HG02943 (cell line): ENCODE results near the gene PIR.

ENCODE experiments used
- ATAC-seq: cut with Tn5 transposase; IDR thresholded peaks from one replicate; pipeline ENCODE4 v1.9.1; 2021; ENCODE audit warnings: mild to moderate bottlenecking, low read depth, moderate library complexity; ENCODE audit not compliant: unreplicated experiment

Gene PIR

GRCh38 chrX:15425024-15425423, 68.1 kb downstream of the PIR start:
- ATAC-seq, result no peak

- no peak for ATAC-seq
Measured at GRCh38 chrX:15418707-15419181, 74.4 kb downstream of the PIR start.

GRCh38 chrX:15418041-15418706, 75.0 kb downstream of the PIR start:
- ATAC-seq, result no peak

DNA sequence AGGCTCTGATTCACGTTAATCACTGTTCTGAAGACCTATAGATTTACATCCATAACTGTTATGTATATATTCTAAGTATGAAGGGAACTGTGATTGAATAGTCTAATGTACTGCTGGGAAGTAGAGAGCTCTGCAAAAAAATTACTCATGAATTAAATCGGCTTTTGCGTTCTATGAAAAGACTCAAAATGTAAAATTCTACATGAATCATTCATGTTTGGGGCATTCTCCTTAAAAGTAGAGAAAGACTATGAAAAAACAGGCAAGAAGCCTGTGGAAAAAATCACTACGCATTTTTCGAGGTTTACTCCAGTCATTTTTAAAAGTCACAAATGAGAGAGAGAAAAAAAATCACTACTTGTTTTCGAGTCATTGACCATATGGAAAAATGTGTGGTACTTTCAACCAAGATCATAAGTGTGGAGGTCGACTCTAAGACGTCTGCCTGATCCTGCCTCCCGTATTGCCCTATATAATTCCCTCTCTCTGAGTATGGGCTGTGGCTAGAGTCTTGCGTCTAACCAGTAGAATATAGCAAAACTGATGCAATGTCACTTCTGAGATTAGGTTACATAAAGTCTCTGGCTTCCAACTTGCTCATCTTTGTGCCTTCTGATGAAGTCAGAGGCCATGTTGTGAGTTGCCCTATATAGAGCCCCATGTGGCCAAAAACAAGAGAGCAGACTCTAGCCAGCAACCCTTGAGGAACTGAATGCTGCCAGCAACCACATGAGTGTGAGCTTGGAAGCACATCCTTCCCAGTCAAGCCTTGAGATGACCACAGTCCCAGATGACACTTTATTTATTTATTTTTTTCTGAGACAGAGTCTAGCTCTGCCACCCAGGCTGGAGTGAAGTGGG, 76.8 kb downstream of the PIR start:
- ATAC-seq, result no peak

DNA sequence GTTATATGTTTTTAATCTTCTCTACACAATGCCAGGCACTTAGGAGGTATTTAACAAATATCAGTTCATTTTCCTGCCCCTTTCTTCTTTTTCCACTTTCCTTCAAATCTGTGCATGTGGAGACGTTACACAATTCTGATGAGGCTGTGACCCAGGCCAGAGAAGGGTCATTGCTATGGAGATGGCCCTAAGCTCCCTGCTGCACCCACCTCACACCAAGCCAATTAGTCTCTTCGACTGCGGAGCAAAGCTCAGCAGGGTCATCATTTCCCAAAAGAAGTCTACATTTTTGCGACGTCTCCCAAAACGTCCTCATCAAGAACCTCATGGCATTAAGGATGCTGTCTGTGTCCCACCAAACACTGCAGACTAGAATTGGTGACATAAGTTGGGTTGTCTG, 80.0 kb downstream of the PIR start:
- ATAC-seq, result no peak

DNA sequence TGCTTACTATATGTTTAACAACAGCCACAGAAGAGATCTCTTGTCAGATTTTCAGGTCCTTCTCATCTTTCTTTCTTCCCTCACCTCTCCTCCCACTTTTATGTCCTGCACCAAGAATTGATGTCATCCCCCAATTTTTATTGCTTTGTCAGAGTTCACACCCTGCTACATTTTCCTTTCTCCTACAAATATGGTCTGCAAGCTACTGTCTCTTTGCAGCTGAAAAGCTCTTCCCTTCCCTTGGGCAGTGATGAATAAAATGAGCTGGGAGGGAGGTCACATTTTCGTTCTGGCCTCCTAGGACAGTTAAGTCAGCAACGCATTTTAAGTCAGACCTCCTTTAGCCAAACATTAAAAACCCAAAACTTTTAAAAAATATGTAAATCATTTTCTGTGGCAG, 82.2 kb downstream of the PIR start:
- no peak for ATAC-seq

DNA sequence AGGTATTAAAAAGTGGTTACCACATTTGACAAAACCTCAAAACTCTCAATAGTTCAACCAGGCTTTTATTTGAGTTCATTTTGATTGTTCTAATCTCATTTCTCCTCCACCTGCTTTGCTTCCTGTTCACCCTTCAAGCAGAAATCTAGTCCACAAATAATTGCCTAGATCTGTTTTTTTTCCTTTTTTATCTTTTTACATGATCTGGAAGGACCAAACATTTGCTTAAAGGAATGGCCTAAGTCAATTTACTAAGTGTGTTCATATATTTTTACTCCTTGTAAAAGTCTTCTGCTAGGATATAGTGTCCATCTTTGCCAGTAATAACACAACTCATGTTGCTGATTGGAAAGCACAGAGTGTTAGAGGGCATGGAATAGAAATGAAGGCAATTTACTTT, 82.7 kb downstream of the PIR start:
- ATAC-seq, result no peak

DNA sequence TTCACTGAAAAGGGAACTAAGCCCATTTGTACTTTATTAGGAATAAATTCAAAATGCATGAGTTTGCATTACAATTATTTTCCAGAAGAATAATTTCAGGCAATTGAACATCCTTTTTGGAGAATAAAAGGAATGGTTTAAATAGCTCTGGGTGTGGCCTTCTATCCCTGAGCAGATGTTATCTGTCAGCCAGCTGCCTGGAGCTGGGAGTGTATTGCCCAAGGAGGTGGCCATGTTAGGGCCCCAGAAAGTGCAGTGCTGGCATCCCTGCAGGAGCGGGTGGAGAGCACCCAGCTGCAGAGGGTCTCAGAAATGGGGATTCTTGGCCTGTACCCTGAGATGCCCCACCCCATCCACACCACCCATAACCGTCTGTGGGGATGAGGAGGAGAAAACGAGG, 87.3 kb downstream of the PIR start:
- ATAC-seq, result no peak

DNA sequence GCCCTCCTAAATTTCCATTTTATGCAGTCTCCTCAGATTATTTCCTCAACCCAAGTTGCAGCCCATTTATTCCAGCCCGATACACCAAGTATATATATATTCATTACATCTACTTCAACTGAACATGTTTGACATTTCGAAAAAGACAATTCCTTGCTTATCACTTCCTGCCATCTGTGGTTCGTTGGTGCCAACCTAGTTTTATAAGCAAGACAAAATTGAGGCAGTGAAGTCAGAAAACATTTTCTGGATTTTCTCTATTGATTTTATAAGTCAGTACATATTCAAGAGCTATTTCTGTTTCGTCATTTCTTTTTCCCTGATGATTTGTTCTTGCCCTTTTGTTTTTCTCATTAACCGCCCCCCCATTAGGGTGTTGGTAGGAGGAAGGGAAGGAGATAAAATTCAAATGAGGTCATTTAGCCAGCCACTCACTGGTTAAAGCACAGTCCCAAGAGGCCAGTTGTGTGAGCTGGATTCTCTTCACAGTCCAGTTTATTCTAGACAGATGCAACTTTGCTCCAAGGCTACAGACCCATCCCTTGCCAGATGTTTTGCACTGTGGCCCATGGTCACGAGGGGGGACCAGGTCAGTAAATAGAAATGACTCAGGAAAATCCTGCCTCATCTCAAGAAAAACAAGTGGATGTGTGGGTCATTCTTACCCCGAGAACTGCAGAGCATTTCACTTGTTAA, 88.6 kb downstream of the PIR start:
- ATAC-seq, result no peak

DNA sequence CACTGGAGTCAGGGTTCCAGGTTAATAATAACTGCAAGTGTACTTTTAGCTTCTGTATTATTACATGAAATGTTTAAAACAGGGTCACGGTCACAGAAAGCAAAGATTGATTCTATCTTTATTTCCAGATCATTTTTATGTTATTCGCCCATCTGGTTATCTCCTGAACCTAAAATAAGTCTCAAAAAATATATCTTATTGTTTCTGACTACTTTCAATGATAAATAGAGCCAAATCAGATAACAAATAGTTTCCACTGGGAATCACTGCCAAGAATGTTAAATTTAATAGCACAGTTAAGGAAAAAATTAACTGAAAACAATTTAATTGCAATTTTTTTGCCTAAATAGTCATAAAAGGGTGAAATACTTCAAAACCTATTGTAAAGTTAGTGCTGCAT, 91.8 kb downstream of the PIR start:
- no peak for ATAC-seq

DNA sequence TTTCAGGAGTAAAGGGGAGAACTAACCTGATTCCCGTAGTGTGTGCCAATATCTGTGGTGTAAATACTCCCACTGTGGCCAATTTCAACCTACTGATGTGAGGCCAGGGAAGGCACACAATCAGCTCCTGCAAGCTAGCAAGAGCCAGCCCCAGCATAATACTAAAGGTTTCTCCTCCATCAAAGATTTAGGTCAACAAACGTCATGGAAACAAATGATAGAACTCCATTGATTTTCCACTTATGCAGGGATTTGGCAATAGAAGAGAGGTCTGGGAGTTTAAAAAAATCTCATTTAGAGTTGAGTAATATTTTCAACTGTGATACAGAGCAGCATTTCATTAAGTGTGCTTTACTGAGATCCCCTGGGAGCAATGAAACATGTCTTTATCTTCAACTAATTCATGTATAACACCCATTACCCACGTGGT, 93.2 kb downstream of the PIR start:
- ATAC-seq, result no peak

DNA sequence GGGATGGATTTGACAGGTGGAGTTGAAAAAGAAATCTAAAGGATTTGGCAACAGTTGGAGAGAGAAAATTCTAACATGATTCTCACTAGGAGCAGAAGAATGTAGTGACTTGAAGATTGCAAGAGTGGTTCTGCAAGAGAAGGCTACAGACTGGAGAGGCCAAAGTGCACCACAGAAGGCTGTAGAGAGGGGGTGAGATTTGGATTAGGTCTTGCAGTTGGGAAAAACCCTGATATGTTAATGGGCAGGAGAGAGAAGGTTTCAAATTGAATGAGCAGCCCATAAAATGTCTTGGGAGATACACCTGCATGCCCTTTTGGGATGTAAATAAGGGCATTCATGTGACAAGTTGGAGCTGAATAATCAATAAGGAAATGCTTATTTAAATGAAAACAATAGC, 94.3 kb downstream of the PIR start:
- no peak for ATAC-seq

DNA sequence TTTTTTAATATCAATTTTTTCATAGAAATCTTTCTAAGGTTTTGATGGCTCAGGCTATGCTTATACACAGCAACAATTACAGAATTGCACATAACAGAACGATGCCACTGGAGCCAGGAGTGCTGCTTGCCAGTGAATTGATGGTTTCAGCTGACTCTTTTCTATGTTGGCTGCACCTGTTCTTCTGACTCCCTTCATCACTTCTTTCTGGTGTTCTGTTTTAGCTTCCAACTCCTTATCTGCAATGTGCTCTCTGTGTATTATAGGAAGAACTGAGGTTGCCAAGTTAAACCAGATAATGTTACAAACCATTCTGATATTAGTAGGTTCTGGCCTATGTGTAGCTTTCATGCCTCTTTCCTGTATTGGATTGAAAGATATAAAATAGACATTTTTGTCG, 97.3 kb downstream of the PIR start:
- no peak for ATAC-seq

DNA sequence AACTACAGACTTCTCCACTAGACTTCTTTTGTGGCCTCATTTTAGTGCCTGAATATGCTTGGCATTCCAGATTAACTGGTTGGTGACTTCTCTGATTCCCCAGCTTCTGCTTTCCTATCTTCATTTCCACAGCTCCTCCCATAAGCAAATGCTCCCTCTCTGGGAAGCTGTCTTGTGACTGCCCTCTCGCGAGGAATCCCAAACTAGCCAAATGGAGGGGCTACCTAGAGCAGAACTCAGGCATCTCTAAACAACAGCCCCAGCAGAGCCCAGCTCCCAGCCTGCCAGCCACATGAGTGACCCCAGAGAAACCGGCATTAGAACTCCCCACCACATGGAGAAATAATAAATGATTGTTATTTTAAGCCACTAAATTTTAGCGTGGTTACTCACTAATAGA, 101.3 kb downstream of the PIR start:
- ATAC-seq, result no peak

DNA sequence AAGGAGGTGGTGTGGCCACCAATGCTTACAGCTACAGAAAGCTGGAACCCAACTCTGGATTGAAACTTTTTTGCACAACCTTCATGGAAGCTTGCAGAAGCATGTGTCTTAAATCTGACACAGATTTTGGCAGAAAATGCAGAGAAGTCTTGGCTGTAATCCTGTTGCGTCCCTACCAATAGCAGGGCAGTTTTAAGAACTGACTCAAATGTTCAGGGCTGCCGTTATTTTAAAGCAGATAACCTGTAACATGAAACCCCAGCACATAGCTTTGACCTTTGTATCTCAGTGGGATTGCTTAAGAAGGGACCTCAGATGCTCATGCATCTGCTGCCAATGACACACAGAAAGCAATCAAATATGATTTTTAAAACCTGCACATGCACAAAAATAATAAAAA, 108.8 kb downstream of the PIR start, which contains the start of gene VEGFD:
Gene VEGFD (minus strand): TSS at position 110 of the 400 bp plus-strand sequence. CDS start 467 bp downstream, outside the sequence.
- no peak for ATAC-seq

GRCh38 chrX:15382813-15383212, 110.3 kb downstream of the PIR start:
- ATAC-seq, result no peak

GRCh38 chrX:15376956-15377355, 116.2 kb downstream of the PIR start:
- ATAC-seq, result no peak

DNA sequence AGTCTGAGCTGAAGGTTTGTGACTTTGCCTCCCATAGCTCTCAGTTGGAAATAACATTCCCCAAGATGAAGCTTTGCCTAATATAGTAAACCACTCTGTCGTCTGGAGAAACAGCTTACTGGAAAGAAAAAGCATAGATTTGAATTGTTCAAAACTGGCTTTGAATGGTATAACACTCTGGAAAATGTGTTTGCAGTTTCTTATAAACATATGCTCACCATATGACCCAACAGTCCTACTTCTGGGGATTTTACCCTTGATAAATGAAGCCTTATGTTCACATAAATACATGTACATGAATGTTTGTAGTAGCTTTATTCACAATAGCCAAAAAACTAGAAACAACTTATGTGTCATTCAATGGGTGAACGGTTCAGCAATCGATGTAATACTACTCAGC, 119.2 kb downstream of the PIR start:
- no peak for ATAC-seq

GRCh38 chrX:15366506-15367352, 126.4 kb downstream of the PIR start:
- no peak for ATAC-seq

DNA sequence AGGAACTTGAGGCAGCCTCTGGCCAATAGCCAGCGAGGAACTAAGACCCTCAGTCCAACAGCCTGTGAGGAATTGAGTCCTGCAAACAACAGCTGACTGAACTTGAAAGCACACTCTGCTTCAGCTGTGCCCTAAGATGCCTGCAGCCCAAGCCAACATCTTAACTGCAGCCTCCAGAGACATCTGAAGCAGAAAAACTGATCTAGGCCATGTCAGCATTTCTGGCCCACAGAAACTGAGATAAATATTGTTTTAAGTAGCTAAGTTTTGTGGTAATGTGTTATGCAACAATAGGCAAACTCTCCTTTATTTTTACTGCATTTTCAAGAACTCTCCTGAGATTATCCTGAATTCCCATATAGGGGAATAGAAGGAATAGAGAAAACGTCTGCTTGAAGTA, 133.4 kb downstream of the PIR start:
- no peak for ATAC-seq
